Mesenteric fat pad (tissue), 1 donor: ENCODE data around the gene MYL6. TPM values are rescaled to one million over a fixed set of nuclear protein-coding genes. Genes with fewer than 3 reads are reported as not detected.
"Not testable (repeated sequence)": the region's sequence is repeated elsewhere in the genome, so short reads cannot be mapped to it uniquely, and the experiment has no call there.

Source experiments
- DNase-seq: peaks from one replicate; pipeline ENCODE4 v3.0.0-alpha.2; 2020; ENCODE audit warnings: low spot score
- total RNA-seq: library from RNA; stranded (reverse); fragmentation: NEBNext Ultra II Directional; extraction: Animal tissue kit (Norgen Biotek cat#: 25700); gene quantifications from one replicate; pipeline ENCODE4 v1.2.1, GENCODE V29; 2021
- donor health status: DM: yes; HTN: yes; CAD: no.

MYL6 gene
- total RNA-seq, 1 donor from 2014 or later: 2,743 TPM

GRCh38 chr12:56155256-56155845, 2.8 kb upstream of the MYL6 start:
- DNase-seq: no peak

- not testable (repeated sequence) for DNase-seq
Measured at GRCh38 chr12:56156464-56157200, 1.5 kb upstream of the MYL6 start.

- DNase-seq: no peak
Measured at GRCh38 chr12:56157201-56158028, 744 bp upstream of the MYL6 start.

- DNase-seq: no peak
Measured at GRCh38 chr12:56158926-56159461, 835 bp downstream of the MYL6 start.

- DNase-seq: no peak
Measured at GRCh38 chr12:56159482-56160192, 1.5 kb downstream of the MYL6 start.

- no peak for DNase-seq
Measured at GRCh38 chr12:56160193-56160763, 2.1 kb downstream of the MYL6 start.

- no peak for DNase-seq
Measured at GRCh38 chr12:56160894-56161689, 2.9 kb downstream of the MYL6 start.

GRCh38 chr12:56161690-56162351, 3.7 kb downstream of the MYL6 start:
- no peak for DNase-seq

- no peak for DNase-seq
Measured at GRCh38 chr12:56162468-56163290, 4.5 kb downstream of the MYL6 start.

GRCh38 chr12:56163533-56164344, 5.6 kb downstream of the MYL6 start:
- DNase-seq: no peak

- no peak for DNase-seq
Measured at GRCh38 chr12:56164345-56164729, 6.2 kb downstream of the MYL6 start.

GRCh38 chr12:56165369-56165768, 7.2 kb downstream of the MYL6 start:
- DNase-seq: no peak

GRCh38 chr12:56169229-56169759, 11.1 kb downstream of the MYL6 start:
- no peak for DNase-seq

GRCh38 chr12:56172839-56173238, 14.7 kb downstream of the MYL6 start:
- DNase-seq: no peak

GRCh38 chr12:56178347-56178746, 20.2 kb downstream of the MYL6 start:
- no peak for DNase-seq

- DNase-seq: no peak
Measured at GRCh38 chr12:56186957-56187356, 28.8 kb downstream of the MYL6 start.

- DNase-seq: no peak
Measured at GRCh38 chr12:56188131-56188777, 30.1 kb downstream of the MYL6 start.
